K562 (cell line): ENCODE data around the gene MARK3. TPM values are rescaled to one million over a fixed set of nuclear protein-coding genes. Genes with fewer than 3 reads are reported as not detected.

ENCODE experiments used
- NFIC ChIP-seq: fragments of 450-650 bp; IDR thresholded peaks from 2 replicates; pipeline ENCODE4 v1.6.1; 2017; ENCODE audit warnings: mild to moderate bottlenecking, inconsistent platforms
- POLR2A ChIP-seq: fragments of 450-650 bp; conservative IDR thresholded peaks from 2 replicates; pipeline ENCODE4 v1.6.1; 2016
- SMARCA5 ChIP-seq: fragments of 450-650 bp; IDR thresholded peaks from 2 replicates; pipeline ENCODE4 v1.6.1; 2016
- TRIM24 ChIP-seq, 2 experiments: fragments of 450-650 bp; IDR thresholded peaks; 2 replicates each; pipeline ENCODE4 v1.6.1; 2016
- TRIM28 ChIP-seq: fragments of 450-650 bp; IDR thresholded peaks from 2 replicates; pipeline ENCODE4 v1.6.1; 2017
- ZNF583 ChIP-seq: fragments of 250-450 bp; sonication (Bioruptor Pico); IDR thresholded peaks from 2 replicates; pipeline ENCODE4 v1.4.0; 2020
- ZNF778 ChIP-seq: fragments of 450-650 bp; formaldehyde crosslinking; IDR thresholded peaks from 2 replicates; pipeline ENCODE4 v1.4.0; 2020; ENCODE audit warnings: mild to moderate bottlenecking, moderate library complexity
- polyA plus RNA-seq, 8 experiments: library from polyadenylated mRNA; depleted of rRNA in 4 of 8; stranded (reverse) in 5 of 8; unstranded in 3 of 8; fragments of >200 nt; fragmentation: Nextera tagmentation in 2 of 8; fragmentation: Illumina TruSeq in 1 of 8; extraction: Ambion mirVana in 2 of 8; extraction: Trizol in 1 of 8; gene quantifications; 2 replicates each; pipeline versions ENCODE4 v1.2.1 to v1.2.3, GENCODE V29; 2011 to 2014; ENCODE audit warnings: inconsistent platforms in 1 of 8, missing spikeins in 1 of 8
- total RNA-seq, 7 experiments: library from RNA; depleted of rRNA in 6 of 7; stranded (reverse); fragments of >200 nt in 6 of 7; fragmentation: Illumina TruSeq in 2 of 7; extraction: Trizol in 2 of 7; gene quantifications; 2 replicates each; pipeline versions ENCODE4 v1.2.1 to v1.2.3, GENCODE V29; 2011 to 2021; ENCODE audit warnings: low replicate concordance in 1 of 7
- TF ChIP-seq, protein P1 (sequence below): fragments of 450-650 bp; formaldehyde crosslinking; conservative IDR thresholded peaks from 2 replicates; pipeline ENCODE4 v1.4.0; 2022; ENCODE audit warnings: mild to moderate bottlenecking, missing genetic modification characterization
- TF ChIP-seq, protein P2 (sequence below), 2 experiments: IDR thresholded peaks; 2 replicates each; pipeline ENCODE4 v1.6.1; 2012; ENCODE audit warnings: improper control_type of control experiment in 2 of 2, low read depth in 2 of 2, low read length in 2 of 2, borderline replicate concordance in 1 of 2
- TF ChIP-seq, protein P3 (sequence below): sonication (generic); formaldehyde crosslinking; IDR thresholded peaks from 2 replicates; pipeline ENCODE4 v1.8.1; 2023; ENCODE audit warnings: missing genetic modification reagents, mild to moderate bottlenecking, borderline replicate concordance
- TF ChIP-seq, protein P4 (sequence below), 2 experiments: IDR thresholded peaks in 1 of 2; conservative IDR thresholded peaks in 1 of 2; 2 replicates each; pipeline ENCODE4 v1.6.1; 2016; ENCODE audit warnings: low read depth in 2 of 2, mild to moderate bottlenecking in 1 of 2, missing compliant biosample characterization in 1 of 2, missing genetic modification characterization in 1 of 2, moderate library complexity in 1 of 2

The MARK3 gene
- total and polyA plus RNA-seq, 9 of the 15 experiments (the other 6 are each of a cell fraction or from before 2014, with no cell fraction given): 10.1 to 68.7 (median 56.3) TPM

DNA sequence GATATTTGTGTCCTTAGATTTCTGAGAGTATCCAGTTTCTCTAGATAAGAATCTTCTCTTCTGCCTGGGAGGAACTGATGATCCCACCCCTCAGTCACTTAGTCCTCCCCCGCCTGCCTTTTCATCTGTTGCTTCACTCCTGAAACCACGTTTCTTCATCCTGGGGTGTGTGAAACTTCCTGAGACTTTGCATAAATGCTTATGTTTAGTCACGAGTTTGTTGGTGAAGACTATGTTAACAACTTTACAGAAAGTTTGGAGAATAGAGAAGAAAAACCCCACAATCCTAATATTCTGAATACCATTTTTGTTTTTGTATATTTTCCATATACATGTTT lies 33.2 kb downstream of the MARK3 start (continued):
- no peak for TF ChIP-seq ZNF778 (CRISPR knock-in tag)
- no peak for TF ChIP-seq SMARCA5
- no peak for TF ChIP-seq ZNF583 (CRISPR knock-in tag)
- TF ChIP-seq, protein P1, sequence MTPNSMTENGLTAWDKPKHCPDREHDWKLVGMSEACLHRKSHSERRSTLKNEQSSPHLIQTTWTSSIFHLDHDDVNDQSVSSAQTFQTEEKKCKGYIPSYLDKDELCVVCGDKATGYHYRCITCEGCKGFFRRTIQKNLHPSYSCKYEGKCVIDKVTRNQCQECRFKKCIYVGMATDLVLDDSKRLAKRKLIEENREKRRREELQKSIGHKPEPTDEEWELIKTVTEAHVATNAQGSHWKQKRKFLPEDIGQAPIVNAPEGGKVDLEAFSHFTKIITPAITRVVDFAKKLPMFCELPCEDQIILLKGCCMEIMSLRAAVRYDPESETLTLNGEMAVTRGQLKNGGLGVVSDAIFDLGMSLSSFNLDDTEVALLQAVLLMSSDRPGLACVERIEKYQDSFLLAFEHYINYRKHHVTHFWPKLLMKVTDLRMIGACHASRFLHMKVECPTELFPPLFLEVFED (CRISPR knock-in tag): no peak
- no peak for TF ChIP-seq NFIC
- TF ChIP-seq TRIM28: no peak
- TF ChIP-seq, protein P2, sequence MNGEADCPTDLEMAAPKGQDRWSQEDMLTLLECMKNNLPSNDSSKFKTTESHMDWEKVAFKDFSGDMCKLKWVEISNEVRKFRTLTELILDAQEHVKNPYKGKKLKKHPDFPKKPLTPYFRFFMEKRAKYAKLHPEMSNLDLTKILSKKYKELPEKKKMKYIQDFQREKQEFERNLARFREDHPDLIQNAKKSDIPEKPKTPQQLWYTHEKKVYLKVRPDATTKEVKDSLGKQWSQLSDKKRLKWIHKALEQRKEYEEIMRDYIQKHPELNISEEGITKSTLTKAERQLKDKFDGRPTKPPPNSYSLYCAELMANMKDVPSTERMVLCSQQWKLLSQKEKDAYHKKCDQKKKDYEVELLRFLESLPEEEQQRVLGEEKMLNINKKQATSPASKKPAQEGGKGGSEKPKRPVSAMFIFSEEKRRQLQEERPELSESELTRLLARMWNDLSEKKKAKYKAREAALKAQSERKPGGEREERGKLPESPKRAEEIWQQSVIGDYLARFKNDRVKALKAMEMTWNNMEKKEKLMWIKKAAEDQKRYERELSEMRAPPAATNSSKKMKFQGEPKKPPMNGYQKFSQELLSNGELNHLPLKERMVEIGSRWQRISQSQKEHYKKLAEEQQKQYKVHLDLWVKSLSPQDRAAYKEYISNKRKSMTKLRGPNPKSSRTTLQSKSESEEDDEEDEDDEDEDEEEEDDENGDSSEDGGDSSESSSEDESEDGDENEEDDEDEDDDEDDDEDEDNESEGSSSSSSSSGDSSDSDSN (IDR thresholded peaks at IDR 0.05; ENCODE audit: borderline replicate concordance in 1 of 2, low read depth in 2 of 2, low read length in 2 of 2): no peak
- TF ChIP-seq, protein P3, sequence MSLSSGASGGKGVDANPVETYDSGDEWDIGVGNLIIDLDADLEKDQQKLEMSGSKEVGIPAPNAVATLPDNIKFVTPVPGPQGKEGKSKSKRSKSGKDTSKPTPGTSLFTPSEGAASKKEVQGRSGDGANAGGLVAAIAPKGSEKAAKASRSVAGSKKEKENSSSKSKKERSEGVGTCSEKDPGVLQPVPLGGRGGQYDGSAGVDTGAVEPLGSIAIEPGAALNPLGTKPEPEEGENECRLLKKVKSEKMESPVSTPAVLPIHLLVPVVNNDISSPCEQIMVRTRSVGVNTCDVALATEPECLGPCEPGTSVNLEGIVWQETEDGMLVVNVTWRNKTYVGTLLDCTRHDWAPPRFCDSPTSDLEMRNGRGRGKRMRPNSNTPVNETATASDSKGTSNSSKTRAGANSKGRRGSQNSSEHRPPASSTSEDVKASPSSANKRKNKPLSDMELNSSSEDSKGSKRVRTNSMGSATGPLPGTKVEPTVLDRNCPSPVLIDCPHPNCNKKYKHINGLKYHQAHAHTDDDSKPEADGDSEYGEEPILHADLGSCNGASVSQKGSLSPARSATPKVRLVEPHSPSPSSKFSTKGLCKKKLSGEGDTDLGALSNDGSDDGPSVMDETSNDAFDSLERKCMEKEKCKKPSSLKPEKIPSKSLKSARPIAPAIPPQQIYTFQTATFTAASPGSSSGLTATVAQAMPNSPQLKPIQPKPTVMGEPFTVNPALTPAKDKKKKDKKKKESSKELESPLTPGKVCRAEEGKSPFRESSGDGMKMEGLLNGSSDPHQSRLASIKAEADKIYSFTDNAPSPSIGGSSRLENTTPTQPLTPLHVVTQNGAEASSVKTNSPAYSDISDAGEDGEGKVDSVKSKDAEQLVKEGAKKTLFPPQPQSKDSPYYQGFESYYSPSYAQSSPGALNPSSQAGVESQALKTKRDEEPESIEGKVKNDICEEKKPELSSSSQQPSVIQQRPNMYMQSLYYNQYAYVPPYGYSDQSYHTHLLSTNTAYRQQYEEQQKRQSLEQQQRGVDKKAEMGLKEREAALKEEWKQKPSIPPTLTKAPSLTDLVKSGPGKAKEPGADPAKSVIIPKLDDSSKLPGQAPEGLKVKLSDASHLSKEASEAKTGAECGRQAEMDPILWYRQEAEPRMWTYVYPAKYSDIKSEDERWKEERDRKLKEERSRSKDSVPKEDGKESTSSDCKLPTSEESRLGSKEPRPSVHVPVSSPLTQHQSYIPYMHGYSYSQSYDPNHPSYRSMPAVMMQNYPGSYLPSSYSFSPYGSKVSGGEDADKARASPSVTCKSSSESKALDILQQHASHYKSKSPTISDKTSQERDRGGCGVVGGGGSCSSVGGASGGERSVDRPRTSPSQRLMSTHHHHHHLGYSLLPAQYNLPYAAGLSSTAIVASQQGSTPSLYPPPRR (CRISPR knock-in tag): no peak
- TF ChIP-seq POLR2A: no peak
- TF ChIP-seq, protein P4, sequence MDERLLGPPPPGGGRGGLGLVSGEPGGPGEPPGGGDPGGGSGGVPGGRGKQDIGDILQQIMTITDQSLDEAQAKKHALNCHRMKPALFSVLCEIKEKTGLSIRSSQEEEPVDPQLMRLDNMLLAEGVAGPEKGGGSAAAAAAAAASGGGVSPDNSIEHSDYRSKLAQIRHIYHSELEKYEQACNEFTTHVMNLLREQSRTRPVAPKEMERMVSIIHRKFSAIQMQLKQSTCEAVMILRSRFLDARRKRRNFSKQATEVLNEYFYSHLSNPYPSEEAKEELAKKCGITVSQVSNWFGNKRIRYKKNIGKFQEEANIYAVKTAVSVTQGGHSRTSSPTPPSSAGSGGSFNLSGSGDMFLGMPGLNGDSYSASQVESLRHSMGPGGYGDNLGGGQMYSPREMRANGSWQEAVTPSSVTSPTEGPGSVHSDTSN (CRISPR knock-in tag; IDR thresholded peaks at IDR 0.05; ENCODE audit: low read depth): no peak
- TF ChIP-seq, protein P4 (tag; conservative IDR thresholded peaks at IDR 0.05; ENCODE audit: low read depth): no peak
- no peak; a peak in 1 of 4 replicates for TF ChIP-seq TRIM24 (IDR thresholded peaks at IDR 0.05)
